ENCODE measurements around the gene SEL1L2.
"Not testable (repeated sequence)": the region's sequence is repeated elsewhere in the genome, so short reads cannot be mapped to it uniquely, and the experiment has no call there.

SEL1L2 gene

GRCh38 chr20:13990465-13990864, at the start of gene SEL1L2:
Gene SEL1L2, minus strand, starts transcription at chr20:13990614. Its CDS starts 80 bp downstream, at chr20:13990534.
- no peak for DNase-seq (ENCODE audit: low read depth)

- DNase-seq (ENCODE audit: low read depth): no peak
These were observed 46.2 kb upstream of the SEL1L2 start for GRCh38 chr20:14036567-14036966.

- DNase-seq (ENCODE audit: low read depth): no peak
These were observed 42.9 kb upstream of the SEL1L2 start for GRCh38 chr20:14033310-14033709.

GRCh38 chr20:14030991-14031390, 40.6 kb upstream of the SEL1L2 start:
- no peak for DNase-seq (ENCODE audit: low read depth)

- no peak for DNase-seq (ENCODE audit: low read depth)
These were observed 22.3 kb upstream of the SEL1L2 start for GRCh38 chr20:14012671-14013070.

GRCh38 chr20:14009208-14009607, 18.8 kb upstream of the SEL1L2 start:
- no peak for DNase-seq (ENCODE audit: low read depth)

- DNase-seq (ENCODE audit: low read depth): no peak
These were observed 15.6 kb upstream of the SEL1L2 start for GRCh38 chr20:14005996-14006395.

GRCh38 chr20:14000917-14001316, 10.5 kb upstream of the SEL1L2 start:
- DNase-seq (ENCODE audit: low read depth): no peak

- DNase-seq (ENCODE audit: low read depth): no peak
These were observed 5.9 kb upstream of the SEL1L2 start for GRCh38 chr20:13996265-13996664.

- DNase-seq (ENCODE audit: low read depth): no peak
These were observed 5.4 kb upstream of the SEL1L2 start for GRCh38 chr20:13995841-13996240.

GRCh38 chr20:13995086-13995665, 4.8 kb upstream of the SEL1L2 start, which contains the start of gene MACROD2:
Gene MACROD2, plus strand, starts transcription at chr20:13995516.
- no peak for DNase-seq (ENCODE audit: low read depth)

- not testable (repeated sequence) for DNase-seq (ENCODE audit: low read depth)
These were observed 1.5 kb upstream of the SEL1L2 start for GRCh38 chr20:13991955-13992354.

GRCh38 chr20:13991311-13991710, 897 bp upstream of the SEL1L2 start:
- DNase-seq (ENCODE audit: low read depth): no peak

GRCh38 chr20:13984211-13984610, 6.2 kb downstream of the SEL1L2 start:
- DNase-seq (ENCODE audit: low read depth): no peak

GRCh38 chr20:13960525-13960924, 29.9 kb downstream of the SEL1L2 start:
- no peak for DNase-seq (ENCODE audit: low read depth)

- DNase-seq (ENCODE audit: low read depth): no peak
These were observed 30.3 kb downstream of the SEL1L2 start for GRCh38 chr20:13960119-13960518.

GRCh38 chr20:13953227-13953626, 37.2 kb downstream of the SEL1L2 start:
- no peak for DNase-seq (ENCODE audit: low read depth)

GRCh38 chr20:13947719-13948118, 42.7 kb downstream of the SEL1L2 start:
- DNase-seq (ENCODE audit: low read depth): no peak

- DNase-seq (ENCODE audit: low read depth): no peak
These were observed 49.4 kb downstream of the SEL1L2 start for GRCh38 chr20:13941031-13941430.

GRCh38 chr20:13936781-13937576, 53.4 kb downstream of the SEL1L2 start:
- DNase-seq (ENCODE audit: low read depth): no peak

- DNase-seq (ENCODE audit: low read depth): no peak
These were observed 55.2 kb downstream of the SEL1L2 start for GRCh38 chr20:13934992-13935894.

- DNase-seq (ENCODE audit: low read depth): no peak
These were observed 60.1 kb downstream of the SEL1L2 start for GRCh38 chr20:13930281-13930680.

GRCh38 chr20:13929836-13930235, 60.6 kb downstream of the SEL1L2 start:
- no peak for DNase-seq (ENCODE audit: low read depth)
